Endodermal cell (in vitro differentiated cells): ENCODE results near the gene TESK1. TPM values are rescaled to one million over a fixed set of nuclear protein-coding genes. Genes with fewer than 3 reads are reported as not detected.
A peak's percentile ranks its signal among the peaks of the same experiment; 100 is the strongest.

Experiments
- DNase-seq: peaks from one replicate; pipeline ENCODE4 v3.0.0-alpha.2; 2017
- H3K27ac ChIP-seq: 2 replicates; pipeline ENCODE4 v1.5.1; 2013; ENCODE audit warnings: mild to moderate bottlenecking, low read depth, low read length, moderate library complexity
- H3K27me3 ChIP-seq: 2 replicates; pipeline ENCODE4 v1.6.1; 2013; ENCODE audit warnings: mild to moderate bottlenecking, low read length, moderate library complexity; ENCODE audit not compliant: insufficient read depth, control insufficient read depth, poor library complexity, severe bottlenecking
- H3K36me3 ChIP-seq: 2 replicates; pipeline ENCODE4 v1.7.0; 2013; ENCODE audit warnings: mild to moderate bottlenecking, low read length, moderate library complexity; ENCODE audit not compliant: control insufficient read depth, insufficient read depth
- H3K4me1 ChIP-seq: one replicate; pipeline ENCODE4 v1.7.0; 2013; ENCODE audit warnings: low read length; ENCODE audit not compliant: control insufficient read depth, insufficient read depth
- H3K4me3 ChIP-seq: 2 replicates; pipeline ENCODE4 v1.5.1; 2013; ENCODE audit warnings: mild to moderate bottlenecking, low read length, moderate library complexity
- H3K9ac ChIP-seq: 2 replicates; pipeline ENCODE4 v1.6.1; 2013; ENCODE audit warnings: mild to moderate bottlenecking, low read length, moderate library complexity; ENCODE audit not compliant: poor library complexity, severe bottlenecking; ENCODE audit errors: extremely low read depth
- H3K9me3 ChIP-seq: 2 replicates; pipeline ENCODE4 v1.6.1; 2013; ENCODE audit warnings: mild to moderate bottlenecking, low read length, moderate library complexity; ENCODE audit not compliant: control insufficient read depth
- H3K27ac Mint-ChIP-seq: 2 replicates; pipeline ENCODE4 v1.8.0; 2020; ENCODE audit warnings: mixed read lengths
- H3K27me3 Mint-ChIP-seq: 2 replicates; pipeline ENCODE4 v1.8.0; 2021; ENCODE audit warnings: mild to moderate bottlenecking, mixed read lengths; ENCODE audit not compliant: insufficient read depth
- H3K36me3 Mint-ChIP-seq: 2 replicates; pipeline ENCODE4 v1.8.0; 2020; ENCODE audit warnings: low read depth, mixed read lengths
- H3K4me1 Mint-ChIP-seq: 2 replicates; pipeline ENCODE4 v1.8.0; 2020; ENCODE audit warnings: mixed read lengths
- H3K4me3 Mint-ChIP-seq: 2 replicates; pipeline ENCODE4 v1.8.0; 2020; ENCODE audit warnings: mild to moderate bottlenecking, moderate library complexity, mixed read lengths
- H3K9me3 Mint-ChIP-seq: 2 replicates; pipeline ENCODE4 v1.8.0; 2020; ENCODE audit warnings: mild to moderate bottlenecking, mixed read lengths
- WGBS, 2 experiments: methylation state at CpG; one replicate each; pipeline versions ENCODE4 v1.1.5 to v1.1.7; 2013; ENCODE audit warnings: missing lambda C conversion rate in 2 of 2, mixed read lengths in 1 of 2; ENCODE audit not compliant: insufficient coverage in 1 of 2, insufficient read length in 1 of 2; 5-methylcytosine and 5-hydroxymethylcytosine counted together
- total RNA-seq, 2 donors: library from RNA; stranded (reverse); fragmentation: NEBNext Ultra II Directional in 1 of 2; extraction: Animal tissue kit (Norgen Biotek cat#: 25700) in 1 of 2; gene quantifications; 2 replicates in 1 of 2; 3 replicates in 1 of 2; pipeline ENCODE4 v1.2.1, GENCODE V29; 2021
- TF ChIP-seq, protein P1 (sequence below): fragments of 200-600 bp; sonication (generic); conservative IDR thresholded peaks from 2 replicates; pipeline ENCODE4 v1.5.0; 2021; ENCODE audit warnings: antibody characterized with exemption, mild to moderate bottlenecking

The TESK1 gene
- total RNA-seq, 2 donors from 2014 or later: 30.7 to 35.2 TPM

DNA sequence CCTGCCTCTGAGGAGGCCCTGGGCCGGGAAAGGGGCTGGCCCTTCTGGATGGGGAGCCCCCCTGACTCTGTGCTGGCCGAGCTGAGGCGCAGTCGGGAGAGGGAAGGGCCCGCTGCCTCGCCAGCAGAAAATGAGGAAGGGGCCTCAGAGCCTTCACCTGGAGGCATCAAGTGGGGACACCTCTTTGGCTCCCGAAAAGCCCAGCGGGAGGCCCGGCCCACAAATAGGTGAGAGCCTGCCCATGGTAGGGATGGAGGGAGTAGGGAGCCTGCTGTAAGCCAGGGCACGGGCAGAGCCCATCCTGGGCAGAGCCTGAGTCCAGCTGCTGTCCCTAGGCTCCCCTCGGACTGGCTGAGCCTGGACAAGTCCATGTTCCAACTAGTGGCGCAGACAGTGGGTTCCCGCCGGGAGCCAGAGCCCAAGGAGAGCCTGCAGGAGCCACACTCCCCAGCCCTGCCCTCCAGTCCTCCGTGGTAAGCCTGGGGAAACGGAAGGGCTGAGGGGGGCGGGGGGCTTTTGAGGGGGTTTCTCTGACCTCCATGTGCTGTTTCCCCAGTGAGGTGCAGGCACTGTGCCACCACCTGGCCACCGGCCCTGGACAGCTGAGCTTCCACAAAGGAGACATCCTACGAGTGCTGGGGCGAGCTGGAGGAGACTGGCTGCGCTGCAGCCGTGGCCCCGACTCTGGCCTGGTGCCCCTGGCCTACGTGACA is 44.3 kb upstream of the TESK1 start:
- H3K4me1 ChIP-seq: no peaks in the 10 kb centered on the region
- H3K27me3 Mint-ChIP-seq: peaks cover 3% of the 10 kb centered on the region
- no peaks in the 10 kb centered on the region for H3K9me3 ChIP-seq
- H3K4me1 Mint-ChIP-seq: peaks cover 8% of the 10 kb centered on the region
- no peaks in the 10 kb centered on the region for H3K9me3 Mint-ChIP-seq
- 94% methylated on average over 14 to 24 of the region's 24 CpGs for WGBS, 2 experiments
- no peak overlapping the region for H3K27ac ChIP-seq
- no peak for DNase-seq
- H3K4me3 Mint-ChIP-seq: no peak overlapping the region
- H3K36me3 Mint-ChIP-seq: peaks cover 20% of the 10 kb centered on the region
- peak overlapping the region; percentile 17 for H3K27ac Mint-ChIP-seq
- TF ChIP-seq, protein P1, sequence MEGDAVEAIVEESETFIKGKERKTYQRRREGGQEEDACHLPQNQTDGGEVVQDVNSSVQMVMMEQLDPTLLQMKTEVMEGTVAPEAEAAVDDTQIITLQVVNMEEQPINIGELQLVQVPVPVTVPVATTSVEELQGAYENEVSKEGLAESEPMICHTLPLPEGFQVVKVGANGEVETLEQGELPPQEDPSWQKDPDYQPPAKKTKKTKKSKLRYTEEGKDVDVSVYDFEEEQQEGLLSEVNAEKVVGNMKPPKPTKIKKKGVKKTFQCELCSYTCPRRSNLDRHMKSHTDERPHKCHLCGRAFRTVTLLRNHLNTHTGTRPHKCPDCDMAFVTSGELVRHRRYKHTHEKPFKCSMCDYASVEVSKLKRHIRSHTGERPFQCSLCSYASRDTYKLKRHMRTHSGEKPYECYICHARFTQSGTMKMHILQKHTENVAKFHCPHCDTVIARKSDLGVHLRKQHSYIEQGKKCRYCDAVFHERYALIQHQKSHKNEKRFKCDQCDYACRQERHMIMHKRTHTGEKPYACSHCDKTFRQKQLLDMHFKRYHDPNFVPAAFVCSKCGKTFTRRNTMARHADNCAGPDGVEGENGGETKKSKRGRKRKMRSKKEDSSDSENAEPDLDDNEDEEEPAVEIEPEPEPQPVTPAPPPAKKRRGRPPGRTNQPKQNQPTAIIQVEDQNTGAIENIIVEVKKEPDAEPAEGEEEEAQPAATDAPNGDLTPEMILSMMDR: no peak
- H3K4me3 ChIP-seq: no peak overlapping the region
- no peak overlapping the region for H3K9ac ChIP-seq
- H3K36me3 ChIP-seq: peaks cover 21% of the 10 kb centered on the region
- H3K27me3 ChIP-seq: no peaks in the 10 kb centered on the region

DNA sequence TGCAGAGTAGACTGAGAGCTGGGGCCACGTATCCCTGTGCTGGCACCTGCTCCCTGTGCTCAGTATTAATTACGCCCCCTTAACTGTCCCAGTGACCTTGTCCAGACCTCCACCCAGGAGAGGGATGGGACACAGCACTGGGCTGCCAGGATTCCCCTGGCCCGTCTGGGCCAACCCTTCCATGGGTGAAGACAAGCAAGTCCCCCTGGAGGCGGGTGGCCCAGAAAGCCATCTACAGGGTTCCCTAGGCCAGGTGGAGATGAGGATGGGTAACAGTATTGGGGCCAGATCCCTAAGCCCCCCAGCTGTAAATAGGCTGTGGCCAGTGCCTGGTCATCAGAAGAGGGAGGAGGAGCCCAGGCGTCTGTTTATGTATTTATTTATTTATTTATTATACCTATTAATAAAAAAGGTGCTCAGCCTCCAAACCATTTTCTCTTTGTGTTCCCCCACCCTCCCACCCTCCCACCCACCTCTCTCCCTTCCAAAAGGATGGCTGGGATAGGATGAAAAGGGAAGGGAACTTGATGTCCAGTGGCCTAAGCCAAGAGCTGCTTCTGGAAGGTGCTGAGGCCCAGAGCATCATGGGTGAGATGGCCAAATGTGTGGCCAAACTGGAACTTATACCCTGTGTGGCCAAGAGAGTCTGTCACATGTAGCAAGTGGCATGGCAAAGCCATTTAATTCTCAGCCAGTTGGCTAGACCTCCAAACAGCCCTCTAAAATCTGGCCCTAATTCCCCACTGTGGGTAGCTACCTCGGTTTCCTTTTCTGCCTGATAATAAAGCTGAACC is 43.4 kb upstream of the TESK1 start:
- no peak for DNase-seq
- no peak overlapping the region for H3K9ac ChIP-seq
- Mint-ChIP-seq H3K36me3 (peaks cover 19% of the 10 kb centered on the region), H3K9me3 (no peaks in the 10 kb centered on the region), H3K4me3 (no peak overlapping the region), H3K27ac (no peak overlapping the region), H3K27me3 (peaks cover 3% of the 10 kb centered on the region), H3K4me1 (peaks cover 8% of the 10 kb centered on the region)
- H3K27me3 ChIP-seq: no peaks in the 10 kb centered on the region
- WGBS, 2 experiments: 85 to 100% methylated on average over 3 to 5 of the region's 6 CpGs
- no peak overlapping the region for H3K27ac ChIP-seq
- peaks cover 18% of the 10 kb centered on the region for H3K36me3 ChIP-seq
- H3K9me3 ChIP-seq: no peaks in the 10 kb centered on the region
- no peaks in the 10 kb centered on the region for H3K4me1 ChIP-seq
- TF ChIP-seq, protein P1: no peak
- no peak overlapping the region for H3K4me3 ChIP-seq

DNA sequence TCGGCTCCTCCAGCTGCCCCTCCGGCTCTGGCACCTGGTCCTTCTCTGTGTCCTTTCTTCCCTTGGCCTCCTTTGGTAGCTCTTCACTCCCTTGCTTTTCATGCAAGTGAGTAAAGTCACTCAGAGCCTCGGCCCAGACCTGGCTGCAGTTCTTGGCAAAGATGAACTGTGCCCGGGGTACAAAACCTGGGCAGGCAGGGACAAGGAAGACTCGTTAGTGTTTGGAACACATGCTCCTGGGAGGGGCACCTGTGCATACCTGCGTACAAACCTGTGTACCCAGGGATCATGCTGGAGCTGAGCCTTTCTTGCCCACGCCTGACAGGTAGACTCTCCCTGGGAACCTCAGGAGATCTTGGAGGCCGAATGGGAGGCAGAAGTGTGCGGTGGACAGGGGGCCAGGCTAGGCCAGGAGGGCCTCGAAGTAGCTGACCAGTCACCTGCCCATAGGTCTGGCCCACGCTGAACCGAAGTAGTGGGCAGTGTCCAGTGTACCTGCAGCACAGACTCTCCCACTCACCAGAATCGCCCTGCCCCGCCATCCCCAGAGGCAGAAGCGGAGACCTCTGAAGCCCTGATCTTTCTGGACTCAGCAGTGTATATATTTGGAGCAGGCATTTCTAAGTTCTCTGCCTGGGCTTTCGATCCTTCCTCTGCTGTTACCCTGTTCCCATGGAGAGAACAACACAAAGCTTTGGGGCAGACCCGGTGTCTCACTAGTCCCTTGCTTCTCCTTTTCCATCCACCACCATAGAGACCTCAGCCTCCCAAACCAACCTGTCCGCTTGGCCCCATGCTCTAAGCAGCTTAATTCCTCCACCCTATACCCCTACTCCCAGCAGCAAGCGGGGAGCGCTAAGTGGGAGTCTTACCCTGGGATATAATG is 41.9 kb upstream of the TESK1 start:
- peaks cover 10% of the 10 kb centered on the region for H3K36me3 Mint-ChIP-seq

More for the DNA sequence above, 41.9 kb upstream of the TESK1 start:
- TF ChIP-seq, protein P1: no peak
- Mint-ChIP-seq H3K4me3 (no peak overlapping the region), H3K27ac (no peak overlapping the region), H3K4me1 (peaks cover 8% of the 10 kb centered on the region), H3K27me3 (peaks cover 3% of the 10 kb centered on the region), H3K9me3 (no peaks in the 10 kb centered on the region)
- Histone ChIP-seq H3K27me3 (no peaks in the 10 kb centered on the region), H3K4me1 (no peaks in the 10 kb centered on the region), H3K9ac (no peak overlapping the region), H3K36me3 (peaks cover 10% of the 10 kb centered on the region), H3K27ac (peak overlapping the region; percentile 47), H3K9me3 (no peaks in the 10 kb centered on the region), H3K4me3 (no peak overlapping the region)
- WGBS, 2 experiments: 94 to 97% methylated on average over 16 to 20 of the region's 20 CpGs
- no peak for DNase-seq
